Measurements from ENCODE around the gene BZW1.

DNA sequence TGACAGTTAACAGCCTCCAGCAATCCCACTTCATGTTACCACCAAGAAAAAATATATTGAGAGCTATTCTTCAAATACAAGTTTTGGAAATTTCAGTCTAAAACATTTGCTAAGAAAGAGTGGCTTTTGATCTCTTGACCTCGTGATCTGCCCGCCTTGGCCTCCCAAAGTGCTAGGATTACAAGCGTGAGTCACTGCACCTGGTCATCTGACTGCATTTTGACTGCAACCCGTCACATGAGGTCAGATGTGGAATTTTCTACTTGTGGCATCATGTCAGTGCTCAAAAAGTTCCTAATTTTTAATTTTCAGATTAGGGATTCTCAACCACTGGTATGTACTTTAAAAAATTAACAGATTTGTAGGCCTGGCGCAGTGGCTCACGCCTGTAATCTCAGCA, 61.9 kb downstream of the BZW1 start:
- TF ChIP-seq CTCF (IDR thresholded peaks at IDR 0.05) (no peak), POLR2A (IDR thresholded peaks at IDR 0.05) (no peak)
